Limb (tissue), 2 donors: ENCODE data around the gene IL10RA.
A peak's percentile ranks its signal among the peaks of the same experiment; 100 is the strongest.

ENCODE experiments used
- DNase-seq, 2 donors: peaks; one replicate each; pipeline ENCODE4 v3.0.0-alpha.2; 2016; ENCODE audit errors: extremely low spot score in 2 of 2

The IL10RA gene

GRCh38 chr11:117989351-117990102 lies 3.3 kb downstream of the IL10RA start:
- DNase-seq = no peak

GRCh38 chr11:117992136-117992535 lies 5.9 kb downstream of the IL10RA start:
- DNase-seq = no peak

GRCh38 chr11:117992620-117993019 lies 6.4 kb downstream of the IL10RA start:
- DNase-seq = no peak

DNA sequence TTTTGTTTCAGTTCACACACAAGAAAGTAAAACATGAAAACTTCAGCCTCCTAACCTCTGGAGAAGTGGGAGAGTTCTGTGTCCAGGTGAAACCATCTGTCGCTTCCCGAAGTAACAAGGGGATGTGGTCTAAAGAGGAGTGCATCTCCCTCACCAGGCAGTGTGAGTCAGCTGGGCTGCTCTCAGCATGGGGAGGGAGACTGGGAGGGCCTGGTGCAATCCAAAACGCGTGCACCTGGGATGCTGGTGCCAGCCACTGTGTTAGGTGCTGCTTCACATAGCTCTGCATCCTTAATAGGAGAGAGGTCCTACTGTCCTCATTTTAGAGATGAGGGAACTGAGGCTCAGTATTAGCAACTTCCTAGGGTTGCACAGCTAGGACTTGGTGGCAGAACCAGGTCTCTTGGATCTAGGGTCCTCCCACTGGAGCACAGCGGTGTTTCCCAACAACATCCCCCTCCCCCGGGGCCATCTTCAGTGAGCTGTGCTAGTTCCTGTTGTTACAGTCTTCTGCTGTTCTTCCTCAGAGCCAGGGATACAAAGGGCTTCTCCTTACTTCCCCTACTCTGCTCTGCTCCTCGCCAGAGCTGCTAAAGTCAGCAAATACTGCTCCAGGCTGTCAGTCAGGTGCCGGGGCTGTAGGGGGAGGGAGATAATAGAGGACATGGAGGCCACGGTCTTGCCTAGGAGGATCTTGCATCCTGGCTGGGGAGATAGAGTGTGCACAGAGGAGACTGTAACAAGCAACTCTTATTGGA lies 8.0 kb downstream of the IL10RA start:
- no peak for DNase-seq

DNA sequence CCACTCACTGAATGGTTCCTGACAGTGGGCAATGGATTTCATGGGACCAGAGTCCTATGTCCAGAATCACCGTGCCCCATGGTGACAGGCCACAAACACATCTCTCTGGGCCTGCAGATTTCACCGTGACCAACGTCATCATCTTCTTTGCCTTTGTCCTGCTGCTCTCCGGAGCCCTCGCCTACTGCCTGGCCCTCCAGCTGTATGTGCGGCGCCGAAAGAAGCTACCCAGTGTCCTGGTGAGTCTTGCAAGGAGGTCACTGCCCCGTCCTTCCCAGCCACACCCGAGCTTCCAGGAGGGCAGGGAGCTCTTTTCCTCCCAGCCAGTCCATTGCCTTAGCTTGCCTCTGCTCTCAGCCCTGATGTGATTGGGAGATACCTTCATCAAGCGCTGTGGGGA lies 9.3 kb downstream of the IL10RA start:
- no peak for DNase-seq

DNA sequence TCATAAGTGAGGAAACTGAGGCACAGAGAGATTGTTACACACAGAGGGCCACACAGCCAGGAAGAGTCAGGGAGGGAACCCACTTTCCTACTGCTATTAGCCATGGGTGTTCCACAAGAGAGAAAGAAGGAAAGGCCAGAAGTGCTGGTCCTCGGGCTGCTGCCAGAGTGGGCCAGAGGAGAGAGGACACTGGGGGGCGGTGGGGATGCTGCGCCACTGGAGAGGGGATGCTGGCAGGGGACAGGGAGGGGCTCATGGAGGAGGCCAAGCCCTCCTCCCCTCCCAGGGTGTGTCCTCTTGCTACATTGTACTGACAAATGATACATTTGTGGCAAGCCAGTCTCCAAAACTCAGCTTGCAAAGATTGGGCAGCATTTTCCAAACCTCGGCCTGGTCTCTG lies 9.9 kb downstream of the IL10RA start:
- no peak for DNase-seq

DNA sequence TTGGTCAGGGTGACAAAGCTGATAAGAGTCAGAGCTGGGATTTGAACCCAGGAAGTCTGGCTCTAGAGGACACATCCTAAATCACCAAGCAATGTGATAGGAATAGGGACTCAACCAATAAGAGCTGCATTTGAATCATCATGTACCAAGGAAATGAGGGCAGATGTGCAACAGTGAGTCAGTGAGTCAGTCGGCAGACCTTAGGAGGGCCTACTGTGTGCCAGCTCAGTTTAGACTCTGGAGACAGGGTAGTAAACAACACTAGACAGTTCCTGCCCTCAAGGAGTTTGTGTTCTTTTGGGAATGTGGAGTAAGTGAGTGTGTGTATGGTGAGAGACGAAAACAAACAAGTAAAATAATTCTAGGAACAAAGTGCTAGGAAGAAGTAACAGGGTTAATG lies 11.2 kb downstream of the IL10RA start:
- no peak for DNase-seq

- no peak for DNase-seq
Observed at GRCh38 chr11:117997823-117998579, 11.8 kb downstream of the IL10RA start.

DNA sequence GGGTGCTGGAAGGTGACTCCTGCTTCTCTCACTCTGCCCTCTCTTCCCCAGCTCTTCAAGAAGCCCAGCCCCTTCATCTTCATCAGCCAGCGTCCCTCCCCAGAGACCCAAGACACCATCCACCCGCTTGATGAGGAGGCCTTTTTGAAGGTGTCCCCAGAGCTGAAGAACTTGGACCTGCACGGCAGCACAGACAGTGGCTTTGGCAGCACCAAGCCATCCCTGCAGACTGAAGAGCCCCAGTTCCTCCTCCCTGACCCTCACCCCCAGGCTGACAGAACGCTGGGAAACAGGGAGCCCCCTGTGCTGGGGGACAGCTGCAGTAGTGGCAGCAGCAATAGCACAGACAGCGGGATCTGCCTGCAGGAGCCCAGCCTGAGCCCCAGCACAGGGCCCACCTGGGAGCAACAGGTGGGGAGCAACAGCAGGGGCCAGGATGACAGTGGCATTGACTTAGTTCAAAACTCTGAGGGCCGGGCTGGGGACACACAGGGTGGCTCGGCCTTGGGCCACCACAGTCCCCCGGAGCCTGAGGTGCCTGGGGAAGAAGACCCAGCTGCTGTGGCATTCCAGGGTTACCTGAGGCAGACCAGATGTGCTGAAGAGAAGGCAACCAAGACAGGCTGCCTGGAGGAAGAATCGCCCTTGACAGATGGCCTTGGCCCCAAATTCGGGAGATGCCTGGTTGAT lies 12.6 kb downstream of the IL10RA start:
- DNase-seq = no peak

DNA sequence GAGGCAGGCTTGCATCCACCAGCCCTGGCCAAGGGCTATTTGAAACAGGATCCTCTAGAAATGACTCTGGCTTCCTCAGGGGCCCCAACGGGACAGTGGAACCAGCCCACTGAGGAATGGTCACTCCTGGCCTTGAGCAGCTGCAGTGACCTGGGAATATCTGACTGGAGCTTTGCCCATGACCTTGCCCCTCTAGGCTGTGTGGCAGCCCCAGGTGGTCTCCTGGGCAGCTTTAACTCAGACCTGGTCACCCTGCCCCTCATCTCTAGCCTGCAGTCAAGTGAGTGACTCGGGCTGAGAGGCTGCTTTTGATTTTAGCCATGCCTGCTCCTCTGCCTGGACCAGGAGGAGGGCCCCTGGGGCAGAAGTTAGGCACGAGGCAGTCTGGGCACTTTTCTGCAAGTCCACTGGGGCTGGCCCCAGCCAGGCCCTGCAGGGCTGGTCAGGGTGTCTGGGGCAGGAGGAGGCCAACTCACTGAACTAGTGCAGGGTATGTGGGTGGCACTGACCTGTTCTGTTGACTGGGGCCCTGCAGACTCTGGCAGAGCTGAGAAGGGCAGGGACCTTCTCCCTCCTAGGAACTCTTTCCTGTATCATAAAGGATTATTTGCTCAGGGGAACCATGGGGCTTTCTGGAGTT lies 13.3 kb downstream of the IL10RA start:
- no peak for DNase-seq

DNA sequence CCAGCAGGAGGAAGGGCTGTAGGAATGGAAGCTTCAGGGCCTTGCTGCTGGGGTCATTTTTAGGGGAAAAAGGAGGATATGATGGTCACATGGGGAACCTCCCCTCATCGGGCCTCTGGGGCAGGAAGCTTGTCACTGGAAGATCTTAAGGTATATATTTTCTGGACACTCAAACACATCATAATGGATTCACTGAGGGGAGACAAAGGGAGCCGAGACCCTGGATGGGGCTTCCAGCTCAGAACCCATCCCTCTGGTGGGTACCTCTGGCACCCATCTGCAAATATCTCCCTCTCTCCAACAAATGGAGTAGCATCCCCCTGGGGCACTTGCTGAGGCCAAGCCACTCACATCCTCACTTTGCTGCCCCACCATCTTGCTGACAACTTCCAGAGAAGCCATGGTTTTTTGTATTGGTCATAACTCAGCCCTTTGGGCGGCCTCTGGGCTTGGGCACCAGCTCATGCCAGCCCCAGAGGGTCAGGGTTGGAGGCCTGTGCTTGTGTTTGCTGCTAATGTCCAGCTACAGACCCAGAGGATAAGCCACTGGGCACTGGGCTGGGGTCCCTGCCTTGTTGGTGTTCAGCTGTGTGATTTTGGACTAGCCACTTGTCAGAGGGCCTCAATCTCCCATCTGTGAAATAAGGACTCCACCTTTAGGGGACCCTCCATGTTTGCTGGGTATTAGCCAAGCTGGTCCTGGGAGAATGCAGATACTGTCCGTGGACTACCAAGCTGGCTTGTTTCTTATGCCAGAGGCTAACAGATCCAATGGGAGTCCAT lies 14.1 kb downstream of the IL10RA start:
- DNase-seq = no peak

- no peak for DNase-seq
Observed at GRCh38 chr11:118000850-118001228, 14.6 kb downstream of the IL10RA start.

GRCh38 chr11:118001494-118001971 lies 15.3 kb downstream of the IL10RA start:
- DNase-seq = no peak

- DNase-seq = no peak
Observed at GRCh38 chr11:118002010-118002540, 15.9 kb downstream of the IL10RA start.

- DNase-seq = peak; percentile 37 to 43
Observed at GRCh38 chr11:118002541-118003423, 16.6 kb downstream of the IL10RA start.

GRCh38 chr11:118003456-118003855 lies 17.3 kb downstream of the IL10RA start:
- DNase-seq = no peak

DNA sequence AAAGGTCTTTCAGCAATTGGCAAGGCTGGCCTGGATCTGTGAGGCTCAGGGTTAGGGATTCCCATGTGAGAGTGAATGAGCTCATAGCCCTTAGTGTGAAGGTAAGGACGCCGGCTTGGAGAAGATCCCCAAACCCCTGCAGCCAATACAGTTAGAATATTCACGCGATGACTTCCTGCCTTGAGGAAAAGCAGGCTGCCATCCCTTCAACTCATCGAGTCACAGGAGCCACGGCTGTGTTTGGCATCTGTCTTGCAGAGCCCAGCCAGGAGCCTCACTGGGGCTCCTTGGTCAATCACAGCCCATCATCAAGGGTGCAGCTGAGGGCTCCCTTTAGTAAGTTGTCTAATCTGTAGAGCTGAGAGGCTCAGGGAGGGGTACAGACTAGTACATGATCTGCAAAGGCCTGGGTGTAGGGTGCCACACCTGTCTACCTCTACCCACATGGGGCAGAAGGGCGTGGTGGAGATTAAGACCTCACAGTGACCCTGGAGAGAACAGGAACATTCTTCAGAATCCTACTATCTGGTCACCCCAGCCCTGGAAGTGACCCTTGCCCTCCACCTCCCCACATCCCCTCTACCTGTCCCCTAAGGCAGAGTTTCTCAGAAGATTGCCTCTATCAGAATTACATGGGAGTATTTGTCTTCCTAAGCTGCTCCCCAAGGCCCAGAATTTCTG lies 18.5 kb downstream of the IL10RA start:
- no peak for DNase-seq
